ENCODE data around the gene CUL7.

- TF ChIP-seq CTCF (conservative IDR thresholded peaks at IDR 0.05 in 1 of 2, IDR thresholded peaks at IDR 0.05 in 1 of 2; ENCODE audit: low read depth in 1 of 2, low read length in 2 of 2), result no peak
- no peak for TF ChIP-seq EZH2 (IDR thresholded peaks at IDR 0.05; ENCODE audit: low read length, missing control alignments)
These were observed 7.3 kb upstream of the CUL7 start for GRCh38 chr6:43060755-43061633.
